ENCODE data around the gene ZFPL1. TPM values are rescaled to one million over a fixed set of nuclear protein-coding genes. Genes with fewer than 3 reads are reported as not detected.
A peak's percentile ranks its signal among the peaks of the same experiment; 100 is the strongest.

The ZFPL1 gene
- total RNA-seq, 2 donors from 2014 or later, result 35.7 to 46.6 TPM

DNA sequence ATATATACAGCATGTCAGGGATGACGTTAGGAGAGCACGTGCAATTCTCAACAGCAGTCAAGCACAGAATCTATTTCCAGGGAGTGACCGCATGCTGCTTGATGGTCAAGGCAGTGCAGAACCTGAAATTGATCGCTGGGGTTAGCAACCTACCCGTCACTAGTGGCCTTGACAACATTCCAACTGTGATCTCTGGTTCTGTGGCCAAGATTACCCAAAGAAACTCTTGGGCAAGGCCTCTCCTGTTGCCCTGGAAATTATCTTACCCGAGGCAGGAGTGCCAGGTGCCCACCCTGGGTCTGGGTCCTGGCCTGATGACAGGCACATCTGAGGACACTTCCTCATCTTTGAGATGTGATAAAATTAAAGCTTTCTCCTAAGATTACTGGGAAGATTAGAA lies 29.8 kb downstream of the ZFPL1 start:
- Histone ChIP-seq H3K9ac (ENCODE audit: extremely low read depth, low read length, poor library complexity, severe bottlenecking) (no peak overlapping the region), H3K9me3 (ENCODE audit: control insufficient read depth, low read length) (no peaks in the 10 kb centered on the region), H3K27me3 (ENCODE audit: control insufficient read depth, insufficient read depth, low read length, poor library complexity, severe bottlenecking) (no peaks in the 10 kb centered on the region), H3K4me1 (ENCODE audit: control insufficient read depth, insufficient read depth, low read length) (peaks cover 8% of the 10 kb centered on the region), H3K4me3 (ENCODE audit: low read length) (peak overlapping the region; percentile 87), H3K36me3 (ENCODE audit: control insufficient read depth, insufficient read depth, low read length) (peaks cover 38% of the 10 kb centered on the region), H3K27ac (ENCODE audit: low read depth, low read length) (no peak overlapping the region)
- no peak overlapping the region for H3K27ac Mint-ChIP-seq
- peak overlapping the region; percentile 89 for H3K4me3 Mint-ChIP-seq
- no peaks in the 10 kb centered on the region for H3K9me3 Mint-ChIP-seq
- H3K4me1 Mint-ChIP-seq, result peaks cover 7% of the 10 kb centered on the region
- H3K36me3 Mint-ChIP-seq (ENCODE audit: low read depth), result peaks cover 11% of the 10 kb centered on the region
- H3K27me3 Mint-ChIP-seq (ENCODE audit: insufficient read depth), result no peaks in the 10 kb centered on the region
- 92 to 94% methylated on average over 5 to 6 of the region's 6 CpGs for WGBS, 2 experiments (ENCODE audit: insufficient coverage in 1 of 2, insufficient read length in 1 of 2)
- TF ChIP-seq, protein P1, sequence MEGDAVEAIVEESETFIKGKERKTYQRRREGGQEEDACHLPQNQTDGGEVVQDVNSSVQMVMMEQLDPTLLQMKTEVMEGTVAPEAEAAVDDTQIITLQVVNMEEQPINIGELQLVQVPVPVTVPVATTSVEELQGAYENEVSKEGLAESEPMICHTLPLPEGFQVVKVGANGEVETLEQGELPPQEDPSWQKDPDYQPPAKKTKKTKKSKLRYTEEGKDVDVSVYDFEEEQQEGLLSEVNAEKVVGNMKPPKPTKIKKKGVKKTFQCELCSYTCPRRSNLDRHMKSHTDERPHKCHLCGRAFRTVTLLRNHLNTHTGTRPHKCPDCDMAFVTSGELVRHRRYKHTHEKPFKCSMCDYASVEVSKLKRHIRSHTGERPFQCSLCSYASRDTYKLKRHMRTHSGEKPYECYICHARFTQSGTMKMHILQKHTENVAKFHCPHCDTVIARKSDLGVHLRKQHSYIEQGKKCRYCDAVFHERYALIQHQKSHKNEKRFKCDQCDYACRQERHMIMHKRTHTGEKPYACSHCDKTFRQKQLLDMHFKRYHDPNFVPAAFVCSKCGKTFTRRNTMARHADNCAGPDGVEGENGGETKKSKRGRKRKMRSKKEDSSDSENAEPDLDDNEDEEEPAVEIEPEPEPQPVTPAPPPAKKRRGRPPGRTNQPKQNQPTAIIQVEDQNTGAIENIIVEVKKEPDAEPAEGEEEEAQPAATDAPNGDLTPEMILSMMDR (conservative IDR thresholded peaks at IDR 0.05), result no peak
- DNase-seq, result no peak

DNA sequence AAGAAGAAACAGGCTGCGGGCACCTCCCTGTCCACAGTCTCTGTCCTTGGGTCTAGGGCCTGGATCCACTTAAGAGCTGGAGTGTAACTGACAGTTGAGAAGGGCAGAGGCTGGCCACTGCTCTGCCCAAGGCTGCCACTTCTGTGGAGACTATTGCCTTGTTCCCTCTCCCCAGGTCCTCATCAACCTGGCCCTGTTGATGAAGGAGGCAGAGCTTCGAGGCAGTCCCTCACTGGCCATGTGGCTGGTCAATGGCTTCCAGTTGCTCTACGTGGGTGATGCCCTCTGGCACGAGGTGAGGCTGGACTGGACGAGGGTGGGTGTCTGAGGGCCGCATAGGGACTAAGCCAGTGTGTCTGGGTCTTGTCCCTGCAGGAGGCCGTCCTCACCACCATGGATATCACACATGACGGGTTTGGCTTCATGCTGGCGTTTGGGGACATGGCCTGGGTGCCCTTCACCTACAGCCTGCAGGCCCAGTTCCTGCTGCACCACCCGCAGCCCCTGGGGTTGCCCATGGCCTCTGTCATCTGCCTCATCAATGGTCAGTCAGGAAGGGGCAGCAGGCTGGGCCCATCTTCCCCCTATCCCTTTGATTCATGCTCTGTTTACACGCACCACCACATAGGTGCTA lies 30.6 kb downstream of the ZFPL1 start:
- H3K9me3 ChIP-seq (ENCODE audit: control insufficient read depth, low read length), result no peaks in the 10 kb centered on the region
- DNase-seq, result no peak
- H3K9me3 Mint-ChIP-seq, result no peaks in the 10 kb centered on the region
- TF ChIP-seq, protein P1 (conservative IDR thresholded peaks at IDR 0.05), result no peak
- peaks cover 7% of the 10 kb centered on the region for H3K4me1 Mint-ChIP-seq
- no peak overlapping the region for H3K27ac Mint-ChIP-seq
- no peak overlapping the region for H3K4me3 Mint-ChIP-seq
- no peak overlapping the region for H3K27ac ChIP-seq (ENCODE audit: low read depth, low read length)
- H3K4me1 ChIP-seq (ENCODE audit: control insufficient read depth, insufficient read depth, low read length), result peaks cover 8% of the 10 kb centered on the region
- no peaks in the 10 kb centered on the region for H3K27me3 Mint-ChIP-seq (ENCODE audit: insufficient read depth)
- H3K36me3 ChIP-seq (ENCODE audit: control insufficient read depth, insufficient read depth, low read length), result peaks cover 45% of the 10 kb centered on the region
- WGBS, 2 experiments (ENCODE audit: insufficient coverage in 1 of 2, insufficient read length in 1 of 2), result 93 to 99% methylated on average over 9 to 11 of the region's 11 CpGs
- H3K4me3 ChIP-seq (ENCODE audit: low read length), result no peak overlapping the region
- no peak overlapping the region for H3K9ac ChIP-seq (ENCODE audit: extremely low read depth, low read length, poor library complexity, severe bottlenecking)
- H3K27me3 ChIP-seq (ENCODE audit: control insufficient read depth, insufficient read depth, low read length, poor library complexity, severe bottlenecking), result no peaks in the 10 kb centered on the region
- peaks cover 14% of the 10 kb centered on the region for H3K36me3 Mint-ChIP-seq (ENCODE audit: low read depth)

DNA sequence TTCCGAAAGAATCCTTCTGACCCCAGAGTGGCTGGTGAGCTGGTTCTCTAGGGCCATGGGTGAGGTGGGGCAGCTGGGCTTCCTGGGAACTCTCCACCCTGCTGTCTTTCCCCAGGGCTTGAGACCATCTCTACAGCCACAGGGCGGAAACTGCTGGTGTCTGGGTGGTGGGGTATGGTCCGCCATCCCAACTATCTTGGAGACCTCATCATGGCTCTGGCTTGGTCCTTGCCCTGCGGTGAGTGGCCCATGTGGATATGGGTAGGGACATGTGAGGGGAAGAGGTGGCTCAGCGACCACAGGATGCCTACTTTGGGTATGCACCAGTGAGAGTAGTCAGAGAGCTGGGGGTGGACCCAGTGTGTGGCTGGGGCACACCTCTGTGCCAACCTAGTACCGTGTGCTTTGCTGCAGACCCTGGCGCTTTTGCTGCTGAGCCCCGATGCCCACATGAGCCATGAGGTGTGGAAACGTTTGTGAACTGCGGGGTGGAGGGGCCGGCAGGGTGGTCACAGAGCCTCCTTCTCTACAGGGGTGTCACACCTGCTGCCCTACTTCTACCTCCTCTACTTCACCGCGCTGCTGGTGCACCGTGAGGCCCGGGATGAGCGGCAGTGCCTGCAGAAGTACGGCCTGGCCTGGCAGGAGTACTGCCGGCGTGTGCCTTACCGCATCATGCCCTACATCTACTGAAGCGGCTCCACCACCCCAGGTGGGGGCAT lies 31.5 kb downstream of the ZFPL1 start:
- H3K4me1 Mint-ChIP-seq, result peaks cover 7% of the 10 kb centered on the region
- no peaks in the 10 kb centered on the region for H3K27me3 ChIP-seq (ENCODE audit: control insufficient read depth, insufficient read depth, low read length, poor library complexity, severe bottlenecking)
- no peak for DNase-seq
- TF ChIP-seq, protein P1 (conservative IDR thresholded peaks at IDR 0.05), result no peak
- no peak overlapping the region for H3K4me3 ChIP-seq (ENCODE audit: low read length)
- H3K27ac Mint-ChIP-seq, result no peak overlapping the region
- H3K9me3 Mint-ChIP-seq, result no peaks in the 10 kb centered on the region
- no peaks in the 10 kb centered on the region for H3K27me3 Mint-ChIP-seq (ENCODE audit: insufficient read depth)
- peaks cover 54% of the 10 kb centered on the region for H3K36me3 ChIP-seq (ENCODE audit: control insufficient read depth, insufficient read depth, low read length)
- H3K9me3 ChIP-seq (ENCODE audit: control insufficient read depth, low read length), result no peaks in the 10 kb centered on the region
- H3K9ac ChIP-seq (ENCODE audit: extremely low read depth, low read length, poor library complexity, severe bottlenecking), result no peak overlapping the region
- no peak overlapping the region for H3K27ac ChIP-seq (ENCODE audit: low read depth, low read length)
- peak overlapping the region; percentile 75 for H3K4me3 Mint-ChIP-seq
- H3K36me3 Mint-ChIP-seq (ENCODE audit: low read depth), result peaks cover 23% of the 10 kb centered on the region
- H3K4me1 ChIP-seq (ENCODE audit: control insufficient read depth, insufficient read depth, low read length), result peaks cover 8% of the 10 kb centered on the region
- WGBS, 2 experiments (ENCODE audit: insufficient coverage in 1 of 2, insufficient read length in 1 of 2), result 95 to 97% methylated on average over 20 to 21 of the region's 21 CpGs
